Epithelial cell of esophagus (primary cell): ENCODE results near the gene PREX1.
"Not testable (repeated sequence)": the region's sequence is repeated elsewhere in the genome, so short reads cannot be mapped to it uniquely, and the experiment has no call there.

ENCODE experiments used
- DNase-seq: peaks from one replicate; pipeline ENCODE4 v3.0.0; 2010; ENCODE audit warnings: low read depth
- H3K4me3 ChIP-seq: 2 replicates; pipeline ENCODE4 v1.5.1; 2011; ENCODE audit warnings: mild to moderate bottlenecking, low read length, control low read depth
- TF ChIP-seq, protein P1 (sequence below): IDR thresholded peaks from 2 replicates; pipeline ENCODE4 v1.5.1; 2011; ENCODE audit warnings: low read depth, mild to moderate bottlenecking, low read length, control low read depth, inconsistent platforms; ENCODE audit not compliant: insufficient read depth; ENCODE audit errors: missing control alignments

Gene PREX1

DNA sequence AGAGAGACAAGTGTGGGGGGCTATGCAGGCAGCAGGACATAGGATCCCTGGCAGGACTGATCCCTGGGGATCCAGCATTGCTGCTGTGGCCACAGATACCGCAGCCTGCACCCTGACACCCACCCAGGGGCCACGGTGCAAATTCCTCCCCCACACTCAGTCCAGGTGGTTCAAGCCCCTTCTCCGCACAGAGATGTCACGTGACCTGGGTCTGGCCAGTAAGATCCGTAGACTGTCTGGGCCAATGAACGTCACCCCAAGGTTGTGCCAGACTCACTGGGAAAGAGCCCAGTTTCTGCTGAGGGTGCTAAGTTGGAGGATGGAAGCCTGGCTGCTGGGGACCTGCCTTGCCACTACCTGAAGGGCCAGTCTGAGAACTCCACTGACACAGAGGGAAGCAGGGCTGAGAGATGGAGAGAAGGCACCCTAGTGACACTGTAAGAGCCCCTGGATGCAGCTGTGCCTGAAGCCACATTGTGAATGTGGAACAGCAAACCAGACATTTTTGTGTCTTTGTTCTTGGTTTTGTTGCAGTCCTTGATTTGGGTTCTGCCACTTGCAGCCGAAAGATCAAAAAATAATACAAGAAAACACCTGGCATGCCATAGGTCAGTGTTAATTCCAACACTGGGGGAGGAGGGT lies 228.6 kb downstream of the PREX1 start:
- DNase-seq, result no peak
- no peak overlapping the region for H3K4me3 ChIP-seq
- TF ChIP-seq, protein P1, sequence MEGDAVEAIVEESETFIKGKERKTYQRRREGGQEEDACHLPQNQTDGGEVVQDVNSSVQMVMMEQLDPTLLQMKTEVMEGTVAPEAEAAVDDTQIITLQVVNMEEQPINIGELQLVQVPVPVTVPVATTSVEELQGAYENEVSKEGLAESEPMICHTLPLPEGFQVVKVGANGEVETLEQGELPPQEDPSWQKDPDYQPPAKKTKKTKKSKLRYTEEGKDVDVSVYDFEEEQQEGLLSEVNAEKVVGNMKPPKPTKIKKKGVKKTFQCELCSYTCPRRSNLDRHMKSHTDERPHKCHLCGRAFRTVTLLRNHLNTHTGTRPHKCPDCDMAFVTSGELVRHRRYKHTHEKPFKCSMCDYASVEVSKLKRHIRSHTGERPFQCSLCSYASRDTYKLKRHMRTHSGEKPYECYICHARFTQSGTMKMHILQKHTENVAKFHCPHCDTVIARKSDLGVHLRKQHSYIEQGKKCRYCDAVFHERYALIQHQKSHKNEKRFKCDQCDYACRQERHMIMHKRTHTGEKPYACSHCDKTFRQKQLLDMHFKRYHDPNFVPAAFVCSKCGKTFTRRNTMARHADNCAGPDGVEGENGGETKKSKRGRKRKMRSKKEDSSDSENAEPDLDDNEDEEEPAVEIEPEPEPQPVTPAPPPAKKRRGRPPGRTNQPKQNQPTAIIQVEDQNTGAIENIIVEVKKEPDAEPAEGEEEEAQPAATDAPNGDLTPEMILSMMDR, result no peak

DNA sequence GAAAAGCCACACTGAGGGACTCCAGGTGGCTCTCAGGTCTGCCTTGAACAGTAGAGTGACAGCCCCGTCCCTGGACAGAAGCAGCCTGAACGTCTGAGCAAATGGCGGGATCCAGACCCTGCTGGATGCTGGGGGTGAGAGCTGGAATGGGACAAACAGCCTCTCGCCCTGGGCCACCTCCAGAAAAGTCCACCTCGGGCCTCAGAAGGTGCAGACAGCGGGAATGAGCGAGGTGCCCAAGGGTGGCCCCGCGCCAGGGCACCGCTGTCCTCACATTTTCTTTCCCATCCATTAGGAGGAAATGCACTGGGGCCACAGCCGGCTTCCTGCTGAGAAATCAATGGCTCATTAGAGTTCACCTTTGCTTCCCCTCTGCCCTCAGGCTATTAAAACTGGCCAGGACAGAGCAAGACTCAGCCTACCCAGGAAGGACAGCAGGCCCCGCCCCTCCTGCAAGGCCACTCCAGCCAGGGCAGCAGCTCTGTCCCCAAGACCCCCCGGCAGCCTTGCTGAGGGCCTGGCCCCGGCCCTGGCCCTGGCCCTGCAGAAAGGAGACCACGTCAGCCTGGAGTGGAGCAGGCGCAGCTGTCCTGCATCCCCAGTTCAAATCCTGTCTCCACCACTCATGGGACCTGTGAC lies 229.4 kb downstream of the PREX1 start:
- DNase-seq, H3K4me3 ChIP-seq: not testable (repeated sequence)

DNA sequence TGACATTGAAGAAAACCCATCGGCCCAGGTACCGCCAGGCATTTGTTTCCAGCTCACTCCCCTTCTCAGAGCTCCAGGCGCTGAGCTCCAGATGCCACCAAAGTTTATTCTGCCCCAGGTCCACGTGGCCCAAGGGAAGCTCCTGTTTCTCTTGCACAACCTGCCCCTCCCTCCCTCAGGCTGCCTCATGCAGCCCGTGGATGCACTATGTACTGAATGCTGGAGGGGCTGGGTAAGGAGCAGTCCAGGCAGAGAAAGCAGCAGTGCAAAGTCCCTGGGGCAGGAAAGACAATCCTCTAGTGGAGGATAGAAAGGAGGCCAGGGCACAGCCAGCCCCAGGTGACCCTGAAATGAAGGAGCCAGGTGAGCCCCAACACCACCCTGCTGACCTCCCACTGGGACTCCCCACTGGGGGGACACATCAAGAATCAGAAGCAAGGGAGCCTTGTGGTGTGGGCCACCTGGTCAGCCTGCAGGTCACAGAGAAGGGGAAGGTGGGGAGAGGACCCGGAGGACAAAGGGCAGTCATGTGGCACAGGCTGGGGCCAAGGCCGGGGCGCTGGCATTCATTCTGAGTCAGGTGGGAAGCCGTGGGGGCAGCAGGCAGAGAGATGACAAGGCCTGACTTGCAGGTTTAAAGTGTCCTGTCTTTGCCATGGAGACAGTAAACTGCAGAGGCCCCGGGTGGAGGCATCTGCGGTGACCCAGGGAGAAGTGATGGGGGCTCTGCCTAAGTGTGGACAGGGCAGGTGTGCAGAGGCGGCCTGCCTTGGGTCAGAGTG lies 230.1 kb downstream of the PREX1 start:
- TF ChIP-seq, protein P1, result no peak
- DNase-seq, result no peak
- no peak overlapping the region for H3K4me3 ChIP-seq

DNA sequence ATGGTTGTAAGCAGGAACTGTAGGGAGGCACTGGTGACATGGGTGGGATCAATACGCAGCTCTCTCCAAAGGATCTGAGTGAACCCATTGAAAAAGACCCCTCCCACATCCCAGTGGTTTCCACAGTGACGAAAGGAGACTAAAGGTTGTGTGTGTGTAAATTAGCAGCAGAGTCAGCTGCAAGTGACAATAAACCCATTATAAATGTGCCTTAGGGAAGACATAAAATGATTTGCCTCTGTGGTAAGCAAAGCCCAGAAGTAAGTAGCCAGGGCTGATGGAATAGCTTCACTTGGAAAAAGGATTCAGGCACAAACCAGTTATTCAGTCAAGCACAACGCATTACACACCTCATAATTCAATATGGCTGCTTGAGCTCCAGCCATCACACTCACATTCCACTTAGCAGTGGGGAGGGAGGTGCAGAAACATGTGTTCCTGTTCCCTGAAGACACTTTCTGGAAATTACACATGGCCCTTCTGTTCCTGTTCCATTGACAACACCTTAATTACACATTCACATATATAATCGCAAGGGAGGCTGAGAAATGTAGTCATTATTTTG lies 231.4 kb downstream of the PREX1 start:
- DNase-seq, result no peak
- no peak overlapping the region for H3K4me3 ChIP-seq
- TF ChIP-seq, protein P1, result no peak

DNA sequence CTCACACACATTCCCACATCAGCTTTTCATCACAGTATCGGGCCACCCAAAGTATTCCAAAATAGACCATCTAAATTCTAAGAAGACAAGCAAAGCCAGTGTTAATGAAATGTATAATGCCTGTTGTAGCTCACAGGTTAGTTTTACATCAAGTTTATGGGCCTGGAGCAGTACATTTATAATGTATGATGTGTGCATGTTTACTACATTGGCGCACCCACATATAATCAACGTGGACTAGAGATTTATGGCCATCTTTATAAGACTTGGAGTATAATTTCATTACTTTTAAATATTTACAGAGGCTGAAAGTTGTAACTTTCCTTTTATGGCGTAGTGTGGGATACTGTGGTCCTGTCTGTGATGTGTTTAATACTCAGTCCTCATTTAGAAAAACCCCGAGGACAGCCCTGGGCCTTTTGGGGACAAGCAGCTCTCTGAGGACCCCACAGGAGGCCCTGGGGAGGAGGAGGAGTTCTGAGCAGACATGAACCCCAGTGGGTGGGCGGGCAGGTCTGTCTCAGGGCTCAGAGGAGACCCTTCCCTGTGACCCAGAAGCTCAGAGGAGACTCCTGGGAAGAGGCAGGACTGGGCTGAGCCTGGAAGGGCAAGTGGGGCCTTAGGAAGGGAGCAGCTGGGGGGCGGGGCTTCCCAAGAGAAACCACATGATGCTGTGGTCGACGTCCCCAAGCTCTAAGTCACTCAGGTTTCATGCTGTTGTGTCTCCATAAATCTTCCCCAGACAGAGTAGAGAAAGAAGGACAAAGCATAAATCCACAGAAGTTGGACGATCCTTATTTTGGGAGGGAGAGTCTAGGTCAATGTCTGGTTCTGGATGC lies 232.1 kb downstream of the PREX1 start:
- H3K4me3 ChIP-seq, result no peak overlapping the region
- TF ChIP-seq, protein P1, result no peak
- DNase-seq, result no peak

DNA sequence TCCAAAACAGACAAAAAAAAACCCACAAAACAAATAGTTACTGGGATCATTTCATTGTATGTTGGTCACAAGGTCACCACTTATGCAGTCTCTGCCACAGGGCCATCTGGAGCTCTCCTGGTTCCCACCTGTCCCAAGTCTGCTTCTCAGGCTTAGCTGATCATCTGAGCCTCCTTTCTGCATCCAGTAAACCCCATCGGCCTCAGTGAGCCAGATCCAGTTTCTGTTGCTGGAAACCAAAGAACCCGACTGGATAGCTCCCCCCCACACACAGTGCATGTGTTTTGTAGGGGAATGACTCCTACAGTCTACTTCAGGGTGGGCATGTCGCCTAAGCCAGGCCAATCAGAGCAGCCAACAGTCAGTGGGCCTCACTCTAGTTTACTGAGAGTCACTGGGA lies 233.3 kb downstream of the PREX1 start:
- no peak for DNase-seq
- H3K4me3 ChIP-seq, result no peak overlapping the region
- TF ChIP-seq, protein P1, result no peak
